NCI-H774 (cell line): ENCODE results near the gene PCSK6.

Experiments used
- DNase-seq: peaks from one replicate; lab custom pipeline; 2025; lab: John Stamatoyannopoulos, UW

The PCSK6 gene

GRCh38 chr15:101446518-101447167 is 42.9 kb downstream of the PCSK6 start:
- no peak for DNase-seq

- DNase-seq, result no peak
These were observed 43.7 kb downstream of the PCSK6 start for GRCh38 chr15:101445562-101446517.

GRCh38 chr15:101444807-101445508 is 44.5 kb downstream of the PCSK6 start:
- no peak for DNase-seq

- no peak for DNase-seq
These were observed 45.5 kb downstream of the PCSK6 start for GRCh38 chr15:101444015-101444414.

- DNase-seq, result no peak
These were observed 47.2 kb downstream of the PCSK6 start for GRCh38 chr15:101442272-101442671.

- DNase-seq, result no peak
These were observed 47.8 kb downstream of the PCSK6 start for GRCh38 chr15:101441696-101442095.

- DNase-seq, result no peak
These were observed 48.5 kb downstream of the PCSK6 start for GRCh38 chr15:101440846-101441590.

GRCh38 chr15:101439920-101440319 is 49.6 kb downstream of the PCSK6 start:
- no peak for DNase-seq

- no peak for DNase-seq
These were observed 50.1 kb downstream of the PCSK6 start for GRCh38 chr15:101439285-101439919.

- DNase-seq, result no peak
These were observed 50.8 kb downstream of the PCSK6 start for GRCh38 chr15:101438482-101439284.

GRCh38 chr15:101437618-101438481 is 51.7 kb downstream of the PCSK6 start:
- no peak for DNase-seq

GRCh38 chr15:101437209-101437608 is 52.3 kb downstream of the PCSK6 start:
- no peak for DNase-seq

GRCh38 chr15:101436526-101436925 is 53.0 kb downstream of the PCSK6 start:
- DNase-seq, result no peak

- no peak for DNase-seq
These were observed 53.7 kb downstream of the PCSK6 start for GRCh38 chr15:101435761-101436160.

- no peak for DNase-seq
These were observed 55.2 kb downstream of the PCSK6 start for GRCh38 chr15:101434032-101434920.

GRCh38 chr15:101433396-101433795 is 56.1 kb downstream of the PCSK6 start:
- DNase-seq, result no peak

- no peak for DNase-seq
These were observed 56.5 kb downstream of the PCSK6 start for GRCh38 chr15:101432982-101433381.

GRCh38 chr15:101431748-101432147 is 57.8 kb downstream of the PCSK6 start:
- DNase-seq, result no peak

- no peak for DNase-seq
These were observed 58.2 kb downstream of the PCSK6 start for GRCh38 chr15:101431301-101431700.
